MM.1S (cell line): ENCODE measurements around the gene GAL3ST1.

Experiments
- EZH2 ChIP-seq: fragments of 300-600 bp; sonication (generic); optimal IDR thresholded peaks from 2 replicates; pipeline ENCODE3; 2017; ENCODE audit warnings: low read depth, mild to moderate bottlenecking, antibody characterized with exemption, low read length, mixed read lengths
- EZH2phosphoT487 ChIP-seq: fragments of 300-600 bp; sonication (generic); IDR thresholded peaks from 2 replicates; pipeline ENCODE4 v1.6.1; 2018; ENCODE audit warnings: antibody characterized with exemption, low read length
- TF ChIP-seq, protein P1 (sequence below): fragments of 300-600 bp; sonication (generic); IDR thresholded peaks from 2 replicates; pipeline ENCODE4 v1.5.1; 2016; ENCODE audit warnings: antibody characterized with exemption, low read length, mixed read lengths

DNA sequence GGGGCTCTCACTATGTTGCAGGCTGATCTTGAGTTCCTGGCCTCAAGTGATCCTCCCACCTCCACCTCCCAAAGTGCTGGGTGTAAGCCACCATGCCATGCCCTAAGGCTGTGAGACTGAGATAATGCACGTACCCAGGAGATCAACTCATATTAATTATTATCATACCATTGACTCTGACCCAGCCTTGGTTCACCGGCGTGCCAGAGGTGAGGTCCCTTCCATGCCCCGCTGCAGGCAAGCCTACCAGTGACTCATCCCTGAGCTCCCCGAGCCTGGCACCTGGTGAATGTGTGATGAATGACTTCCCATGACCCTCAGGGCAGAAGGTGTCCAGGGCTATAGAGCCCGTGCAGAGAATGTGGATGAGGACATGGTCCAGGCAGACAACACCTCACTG, 12.1 kb downstream of the GAL3ST1 start:
- TF ChIP-seq, protein P1, sequence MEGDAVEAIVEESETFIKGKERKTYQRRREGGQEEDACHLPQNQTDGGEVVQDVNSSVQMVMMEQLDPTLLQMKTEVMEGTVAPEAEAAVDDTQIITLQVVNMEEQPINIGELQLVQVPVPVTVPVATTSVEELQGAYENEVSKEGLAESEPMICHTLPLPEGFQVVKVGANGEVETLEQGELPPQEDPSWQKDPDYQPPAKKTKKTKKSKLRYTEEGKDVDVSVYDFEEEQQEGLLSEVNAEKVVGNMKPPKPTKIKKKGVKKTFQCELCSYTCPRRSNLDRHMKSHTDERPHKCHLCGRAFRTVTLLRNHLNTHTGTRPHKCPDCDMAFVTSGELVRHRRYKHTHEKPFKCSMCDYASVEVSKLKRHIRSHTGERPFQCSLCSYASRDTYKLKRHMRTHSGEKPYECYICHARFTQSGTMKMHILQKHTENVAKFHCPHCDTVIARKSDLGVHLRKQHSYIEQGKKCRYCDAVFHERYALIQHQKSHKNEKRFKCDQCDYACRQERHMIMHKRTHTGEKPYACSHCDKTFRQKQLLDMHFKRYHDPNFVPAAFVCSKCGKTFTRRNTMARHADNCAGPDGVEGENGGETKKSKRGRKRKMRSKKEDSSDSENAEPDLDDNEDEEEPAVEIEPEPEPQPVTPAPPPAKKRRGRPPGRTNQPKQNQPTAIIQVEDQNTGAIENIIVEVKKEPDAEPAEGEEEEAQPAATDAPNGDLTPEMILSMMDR = no peak
- TF ChIP-seq EZH2 (no peak), EZH2phosphoT487 (no peak)
